Body of pancreas (tissue), 4 donors: ENCODE results near the gene RASSF5. TPM values are rescaled to one million over a fixed set of nuclear protein-coding genes. Genes with fewer than 3 reads are reported as not detected.

ENCODE experiments used
- ATAC-seq: fragments of 150-250 bp; one replicate; pipeline ENCODE4 v1.9.1; 2016
- DNase-seq, 4 donors: peaks; one replicate each; pipeline ENCODE4 v3.0.0-alpha.2; 2019
- H3K27ac ChIP-seq, 4 donors: fragments of 200-600 bp; sonication (generic); 1 replicate in 3 of 4; 2 replicates in 1 of 4; pipeline versions ENCODE4 v1.5.1 to v1.6.1; 2016 to 2019; ENCODE audit warnings: mild to moderate bottlenecking in 1 of 4, mixed read lengths in 1 of 4, moderate library complexity in 1 of 4
- H3K27me3 ChIP-seq, 2 donors: fragments of 200-600 bp; sonication (generic); one replicate each; pipeline ENCODE4 v1.6.0; 2016; ENCODE audit warnings: mild to moderate bottlenecking in 1 of 2
- H3K36me3 ChIP-seq, 2 donors: fragments of 200-600 bp; sonication (generic); replicated peaks in 1 of 2; 2 replicates each; pipeline ENCODE4 v1.5.1; 2016; ENCODE audit warnings: low read depth in 2 of 2; ENCODE audit not compliant: insufficient read depth in 1 of 2
- H3K4me1 ChIP-seq: fragments of 200-600 bp; sonication (generic); one replicate; pipeline ENCODE4 v1.6.0; 2016
- H3K4me3 ChIP-seq, 2 donors: fragments of 200-600 bp; sonication (generic); 1 replicate in 1 of 2; 2 replicates in 1 of 2; pipeline ENCODE4 v1.5.1; 2016 to 2019
- H3K9me3 ChIP-seq, 3 donors: fragments of 200-600 bp; sonication (generic); 1 replicate in 2 of 3; 2 replicates in 1 of 3; pipeline ENCODE4 v1.5.1; 2016
- CTCF ChIP-seq, 7 experiments: fragments of 450-650 bp in 4 of 7; fragments of 200-600 bp in 3 of 7; sonication (generic) in 3 of 7; IDR thresholded peaks; one replicate each; pipeline ENCODE4 v1.5.1; 2016 to 2019; ENCODE audit warnings: antibody characterized with exemption in 7 of 7
- POLR2A ChIP-seq, 3 donors: fragments of 450-650 bp; IDR thresholded peaks; one replicate each; pipeline ENCODE4 v1.6.1; 2016; ENCODE audit warnings: antibody characterized with exemption in 3 of 3, mild to moderate bottlenecking in 2 of 3
- WGBS, 2 donors: methylation state at CpG; one replicate each; pipeline ENCODE4 v1.1.5; 2017; 5-methylcytosine and 5-hydroxymethylcytosine counted together
- intact Hi-C: fragments of 100-400 bp; cut with DNase I; formaldehyde crosslinking; loops from one replicate; pipeline ENCODE4 v1.15.1; 2023
- total RNA-seq, 2 donors: library from RNA; depleted of rRNA; stranded (reverse); fragments of >200 nt; gene quantifications; one replicate each; pipeline ENCODE4 v1.1.0, GENCODE V29; 2016

Gene RASSF5
- total RNA-seq, 2 donors from 2014 or later, result 21.5 to 35.9 TPM

- no peak overlapping the region for H3K27ac ChIP-seq
- DNase-seq (no peak), ATAC-seq (no peak)
- H3K27me3 ChIP-seq, result no peaks in the 10 kb centered on the region
- 90 to 92% methylated on average over 9 of the region's 9 CpGs for WGBS, 2 donors
- H3K9me3 ChIP-seq, result no peaks in the 10 kb centered on the region
- no peak for TF ChIP-seq CTCF (IDR thresholded peaks at IDR 0.05)
- no peak for TF ChIP-seq POLR2A (IDR thresholded peaks at IDR 0.05)
- H3K36me3 ChIP-seq, result peaks cover 0 to 26% of the 10 kb centered on the region in 2 donors
- H3K4me3 ChIP-seq, result no peak overlapping the region
- peaks cover 3% of the 10 kb centered on the region for H3K4me1 ChIP-seq
- intact Hi-C loops, result no loop called here
Measured at GRCh38 chr1:206591696-206592095, 84.4 kb downstream of the RASSF5 start.

- 80 to 90% methylated on average over 4 to 7 of the region's 7 CpGs for WGBS, 2 donors
- intact Hi-C loops, result no loop called here
- TF ChIP-seq CTCF (IDR thresholded peaks at IDR 0.05) (no peak), POLR2A (IDR thresholded peaks at IDR 0.05) (no peak)
- no peak for DNase-seq
- Histone ChIP-seq H3K4me3 (no peak overlapping the region), H3K27ac (peak overlapping the region in 1 of 4 donors; percentile 17), H3K27me3 (no peaks in the 10 kb centered on the region), H3K4me1 (peaks cover 3% of the 10 kb centered on the region), H3K36me3 (peaks cover 0 to 31% of the 10 kb centered on the region in 2 donors), H3K9me3 (no peaks in the 10 kb centered on the region)
- no peak for ATAC-seq
Measured at GRCh38 chr1:206593351-206593925, 86.1 kb downstream of the RASSF5 start.

- DNase-seq, result peak in 1 of 4 donors; percentile 41
- peak; percentile 82 for ATAC-seq
- WGBS, 2 donors, result 57 to 60% methylated on average over 7 of the region's 7 CpGs
- peaks cover 3% of the 10 kb centered on the region for H3K4me1 ChIP-seq
- no peak overlapping the region for H3K4me3 ChIP-seq
- H3K27me3 ChIP-seq, result no peaks in the 10 kb centered on the region
- no peaks in the 10 kb centered on the region for H3K9me3 ChIP-seq
- TF ChIP-seq POLR2A (IDR thresholded peaks at IDR 0.05), result peak in 1 of 3 donors; percentile 22
- no peak for TF ChIP-seq CTCF (IDR thresholded peaks at IDR 0.05)
- H3K27ac ChIP-seq, result peak overlapping the region; percentile 1 to 76 (median 50)
- intact Hi-C loops, result no loop called here
- peaks cover 0 to 39% of the 10 kb centered on the region in 2 donors for H3K36me3 ChIP-seq
Measured at GRCh38 chr1:206595581-206596318, 88.4 kb downstream of the RASSF5 start.

- no peak for TF ChIP-seq CTCF (IDR thresholded peaks at IDR 0.05)
- H3K27ac ChIP-seq, result peak overlapping the region; percentile 1 to 76 (median 50)
- no peaks in the 10 kb centered on the region for H3K27me3 ChIP-seq
- ATAC-seq, result no peak
- intact Hi-C loops, result no loop called here
- peaks cover 0 to 39% of the 10 kb centered on the region in 2 donors for H3K36me3 ChIP-seq
- WGBS, 2 donors, result 92 to 100% methylated on average over 1 of the region's 1 CpG
- DNase-seq, result no peak
- no peak overlapping the region for H3K4me3 ChIP-seq
- H3K9me3 ChIP-seq, result no peaks in the 10 kb centered on the region
- peaks cover 3% of the 10 kb centered on the region for H3K4me1 ChIP-seq
Measured at GRCh38 chr1:206596319-206596666, 89.0 kb downstream of the RASSF5 start.
